ENCODE results near the gene MED12L. TPM values are rescaled to one million over a fixed set of nuclear protein-coding genes. Genes with fewer than 3 reads are reported as not detected.

The MED12L gene
- total RNA-seq, 4 donors from 2014 or later = 0.12 to 0.77 (median 0.21) TPM

GRCh38 chr3:151109286-151109800 is 23.9 kb downstream of the MED12L start:
- Histone ChIP-seq H3K27me3 (no peaks in the 10 kb centered on the region), H3K4me3 (no peak overlapping the region), H3K9me3 (no peaks in the 10 kb centered on the region), H3K4me1 (no peaks in the 10 kb centered on the region), H3K27ac (no peak overlapping the region), H3K36me3 (no peaks in the 10 kb centered on the region)
- whole genome bisulfite sequencing, 2 donors (ENCODE audit: low coverage in 1 of 2) = 89 to 93% methylated on average over 7 to 8 of the region's 8 CpGs
- no peak for ATAC-seq
- no peak for TF ChIP-seq POLR2A (IDR thresholded peaks at IDR 0.05)
- no peak for TF ChIP-seq EP300 (IDR thresholded peaks at IDR 0.05)
- no peak for TF ChIP-seq POLR2AphosphoS5 (IDR thresholded peaks at IDR 0.05)
- TF ChIP-seq CTCF (IDR thresholded peaks at IDR 0.05) = no peak

GRCh38 chr3:151112731-151113130 is 27.3 kb downstream of the MED12L start:
- Histone ChIP-seq H3K27ac (no peak overlapping the region), H3K9me3 (no peaks in the 10 kb centered on the region), H3K4me3 (no peak overlapping the region), H3K27me3 (no peaks in the 10 kb centered on the region), H3K4me1 (no peaks in the 10 kb centered on the region), H3K36me3 (no peaks in the 10 kb centered on the region)
- ATAC-seq = no peak
- 53 to 81% methylated on average over 2 to 3 of the region's 3 CpGs for WGBS, 2 donors (ENCODE audit: low coverage in 1 of 2)
- TF ChIP-seq POLR2AphosphoS5 (IDR thresholded peaks at IDR 0.05) (no peak), EP300 (IDR thresholded peaks at IDR 0.05) (no peak), POLR2A (IDR thresholded peaks at IDR 0.05) (no peak), CTCF (IDR thresholded peaks at IDR 0.05) (no peak)

DNA sequence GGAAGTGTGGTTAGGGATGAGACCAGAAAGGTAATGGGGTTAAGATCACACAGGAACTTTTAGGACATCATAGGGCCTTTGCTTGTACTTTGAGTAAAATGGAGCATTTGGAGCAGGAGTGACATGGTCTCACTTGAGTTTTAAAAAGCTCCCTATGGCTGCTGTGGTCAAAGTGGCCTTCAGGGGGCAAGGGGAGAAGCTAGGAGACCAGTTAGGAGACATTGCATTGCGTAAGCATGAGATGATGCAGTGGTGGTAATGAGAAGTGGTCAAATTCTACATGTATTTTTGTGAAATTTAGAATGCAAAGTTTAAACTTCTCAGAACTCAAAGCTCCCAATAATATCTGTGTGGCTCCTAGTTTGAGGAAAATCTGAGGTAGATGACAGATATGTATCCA is 27.9 kb downstream of the MED12L start:
- H3K27ac ChIP-seq = no peak overlapping the region
- no peaks in the 10 kb centered on the region for H3K36me3 ChIP-seq
- no peak for ATAC-seq
- H3K4me3 ChIP-seq = no peak overlapping the region
- H3K27me3 ChIP-seq = no peaks in the 10 kb centered on the region
- no peak for TF ChIP-seq CTCF (IDR thresholded peaks at IDR 0.05)
- no peak for TF ChIP-seq POLR2AphosphoS5 (IDR thresholded peaks at IDR 0.05)
- TF ChIP-seq EP300 (IDR thresholded peaks at IDR 0.05) = no peak
- no peak for TF ChIP-seq POLR2A (IDR thresholded peaks at IDR 0.05)
- 70 to 100% methylated on average over 1 of the region's 1 CpG for WGBS, 2 donors (ENCODE audit: low coverage in 1 of 2)
- H3K4me1 ChIP-seq = no peaks in the 10 kb centered on the region
- no peaks in the 10 kb centered on the region for H3K9me3 ChIP-seq

DNA sequence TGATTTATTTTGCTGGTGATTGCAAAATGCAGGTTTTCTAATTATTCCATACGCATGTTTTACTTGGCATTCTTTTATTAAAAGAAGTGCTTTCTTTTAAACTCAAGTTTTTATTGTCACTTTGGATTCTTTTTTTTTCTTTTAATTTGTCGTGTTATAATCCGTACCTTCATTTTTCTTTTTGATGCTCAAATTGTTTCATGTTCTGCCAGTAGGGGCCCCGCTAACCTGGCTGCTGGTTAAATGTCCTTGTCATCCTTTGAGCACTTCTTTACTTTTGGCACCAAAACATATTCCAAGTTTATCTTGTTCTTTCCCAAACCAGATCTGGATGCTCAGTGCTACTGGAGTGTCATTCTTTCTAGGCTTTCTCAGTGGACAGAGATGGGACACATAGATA is 31.6 kb downstream of the MED12L start:
- no peak for TF ChIP-seq EP300 (IDR thresholded peaks at IDR 0.05)
- TF ChIP-seq POLR2A (IDR thresholded peaks at IDR 0.05) = no peak
- TF ChIP-seq POLR2AphosphoS5 (IDR thresholded peaks at IDR 0.05) = no peak
- no peak for TF ChIP-seq CTCF (IDR thresholded peaks at IDR 0.05)
- no peaks in the 10 kb centered on the region for H3K9me3 ChIP-seq
- WGBS, 2 donors (ENCODE audit: low coverage in 1 of 2) = 90% methylated on average over 4 of the region's 4 CpGs; no CpG with 5 or more reads in 1 of the 2 donors
- H3K4me1 ChIP-seq = no peaks in the 10 kb centered on the region
- no peak overlapping the region for H3K27ac ChIP-seq
- H3K36me3 ChIP-seq = no peaks in the 10 kb centered on the region
- H3K27me3 ChIP-seq = no peaks in the 10 kb centered on the region
- ATAC-seq = no peak
- no peak overlapping the region for H3K4me3 ChIP-seq

- no peak for ATAC-seq
- H3K4me3 ChIP-seq = no peak overlapping the region
- no peak for TF ChIP-seq POLR2AphosphoS5 (IDR thresholded peaks at IDR 0.05)
- no peak for TF ChIP-seq CTCF (IDR thresholded peaks at IDR 0.05)
- no peak for TF ChIP-seq EP300 (IDR thresholded peaks at IDR 0.05)
- TF ChIP-seq POLR2A (IDR thresholded peaks at IDR 0.05) = no peak
- no peaks in the 10 kb centered on the region for H3K9me3 ChIP-seq
- H3K27ac ChIP-seq = no peak overlapping the region
- 75 to 100% methylated on average over 1 to 2 of the region's 2 CpGs for WGBS, 2 donors (ENCODE audit: low coverage in 1 of 2)
- no peaks in the 10 kb centered on the region for H3K4me1 ChIP-seq
- no peaks in the 10 kb centered on the region for H3K36me3 ChIP-seq
- no peaks in the 10 kb centered on the region for H3K27me3 ChIP-seq
Measured at GRCh38 chr3:151119188-151119587, 33.7 kb downstream of the MED12L start.

Data from gastroesophageal sphincter (tissue), 4 donors.